GM23338 (cell line): ENCODE results near the gene TMEM44. TPM values are rescaled to one million over a fixed set of nuclear protein-coding genes. Genes with fewer than 3 reads are reported as not detected.

Experiments used
- ATAC-seq: fragments of 200-7000 bp; cut with Tn5 transposase; 3 replicates; pipeline ENCODE4 v1.9.1; 2020
- DNase-seq: peaks from one replicate; pipeline ENCODE4 v3.0.0-alpha.2; 2015; ENCODE audit warnings: low spot score
- H2AFZ ChIP-seq: fragments of 200-600 bp; sonication (generic); 2 replicates; pipeline ENCODE4 v1.8.0; 2016; ENCODE audit warnings: antibody characterized with exemption, mild to moderate bottlenecking, moderate library complexity
- H3F3A ChIP-seq: fragments of 200-600 bp; sonication (generic); replicated peaks from 2 replicates; pipeline ENCODE4 v1.8.0; 2017; ENCODE audit warnings: antibody characterized with exemption, mixed run types, low read depth
- H3K27ac ChIP-seq: fragments of 200-600 bp; sonication (generic); 2 replicates; pipeline ENCODE4 v1.6.1; 2016; ENCODE audit warnings: low read depth
- H3K27me3 ChIP-seq: fragments of 200-600 bp; sonication (generic); 2 replicates; pipeline ENCODE4 v1.8.0; 2016; ENCODE audit warnings: mild to moderate bottlenecking, mixed run types, moderate library complexity; ENCODE audit not compliant: insufficient read depth
- H3K36me3 ChIP-seq: fragments of 200-600 bp; sonication (generic); 2 replicates; pipeline ENCODE4 v1.8.0; 2016; ENCODE audit warnings: mild to moderate bottlenecking; ENCODE audit not compliant: insufficient read depth
- H3K4me1 ChIP-seq: fragments of 200-600 bp; sonication (generic); 2 replicates; pipeline ENCODE4 v1.8.0; 2016; ENCODE audit warnings: mild to moderate bottlenecking, moderate library complexity; ENCODE audit not compliant: insufficient read depth
- H3K4me2 ChIP-seq: fragments of 200-600 bp; sonication (generic); 2 replicates; pipeline ENCODE4 v1.7.1; 2017; ENCODE audit warnings: mixed run types
- H3K4me3 ChIP-seq: fragments of 200-600 bp; sonication (generic); 2 replicates; pipeline ENCODE4 v1.6.1; 2016; ENCODE audit warnings: mixed run types
- H3K79me2 ChIP-seq: fragments of 200-600 bp; sonication (generic); replicated peaks from 2 replicates; pipeline ENCODE4 v1.8.0; 2017; ENCODE audit warnings: mild to moderate bottlenecking; ENCODE audit not compliant: insufficient read depth
- H3K9me2 ChIP-seq: fragments of 200-600 bp; sonication (generic); 2 replicates; pipeline ENCODE4 v1.8.0; 2017; ENCODE audit not compliant: insufficient read depth
- H4K20me1 ChIP-seq: fragments of 200-600 bp; sonication (generic); replicated peaks from 2 replicates; pipeline ENCODE4 v1.8.0; 2017; ENCODE audit warnings: mild to moderate bottlenecking; ENCODE audit not compliant: insufficient read depth
- H3K27ac Mint-ChIP-seq: 2 replicates; pipeline ENCODE4 v1.8.0; 2020; ENCODE audit warnings: inconsistent platforms, mild to moderate bottlenecking, moderate library complexity, mixed read lengths
- H3K27me3 Mint-ChIP-seq: 3 replicates; pipeline ENCODE4 v1.8.0; 2022; ENCODE audit warnings: low read depth, mild to moderate bottlenecking, moderate library complexity, mixed read lengths, inconsistent platforms; ENCODE audit not compliant: insufficient read depth, poor library complexity
- H3K36me3 Mint-ChIP-seq: 3 replicates; pipeline ENCODE4 v1.8.0; 2021; ENCODE audit warnings: low read depth, mild to moderate bottlenecking, inconsistent platforms, moderate library complexity, mixed read lengths
- H3K4me1 Mint-ChIP-seq: 3 replicates; pipeline ENCODE4 v1.8.0; 2020; ENCODE audit warnings: mild to moderate bottlenecking, inconsistent platforms, mixed read lengths
- H3K4me3 Mint-ChIP-seq: 3 replicates; pipeline ENCODE4 v1.8.0; 2021; ENCODE audit warnings: moderate library complexity, mild to moderate bottlenecking, inconsistent platforms, mixed read lengths
- H3K9me3 Mint-ChIP-seq: 3 replicates; pipeline ENCODE4 v1.8.0; 2020; ENCODE audit warnings: moderate library complexity, mild to moderate bottlenecking, inconsistent platforms, mixed read lengths
- CREB1 ChIP-seq: fragments of 250-450 bp; sonication (Bioruptor Pico); IDR thresholded peaks from 2 replicates; pipeline ENCODE4 v1.5.0; 2020; ENCODE audit warnings: low read depth, mild to moderate bottlenecking, moderate library complexity
- EZH2phosphoT487 ChIP-seq: fragments of 200-600 bp; sonication (generic); IDR thresholded peaks from one replicate; pipeline ENCODE4 v1.8.1; 2018; ENCODE audit warnings: antibody characterized with exemption; ENCODE audit not compliant: unreplicated experiment
- JUNB ChIP-seq: IDR thresholded peaks from one replicate; pipeline ENCODE4 v1.6.1; 2016; ENCODE audit warnings: antibody characterized with exemption; ENCODE audit not compliant: unreplicated experiment
- STAT1 ChIP-seq: IDR thresholded peaks from one replicate; pipeline ENCODE4 v1.6.1; 2016; ENCODE audit warnings: antibody characterized with exemption; ENCODE audit not compliant: unreplicated experiment
- ZNF114 ChIP-seq: fragments of 250-450 bp; sonication (Bioruptor Pico); IDR thresholded peaks from 2 replicates; pipeline ENCODE4 v1.5.0; 2020; ENCODE audit warnings: mild to moderate bottlenecking, moderate library complexity
- ZNF331 ChIP-seq: fragments of 250-450 bp; sonication (Bioruptor Pico); IDR thresholded peaks from 2 replicates; pipeline ENCODE4 v1.5.0; 2020; ENCODE audit warnings: low read depth, mild to moderate bottlenecking, moderate library complexity
- ZNF462 ChIP-seq: fragments of 250-450 bp; sonication (Bioruptor Pico); IDR thresholded peaks from 2 replicates; pipeline ENCODE4 v1.5.0; 2020; ENCODE audit warnings: mild to moderate bottlenecking, moderate library complexity
- polyA plus RNA-seq: library from polyadenylated mRNA; unstranded; fragments of >200 nt; fragmentation: Nextera tagmentation; extraction: Ambion mirVana; gene quantifications from 2 replicates; pipeline ENCODE4 v1.2.1, GENCODE V29; 2016
- total RNA-seq: library from RNA; depleted of rRNA; stranded (reverse); fragments of >200 nt; shearing (Covaris generic); gene quantifications from 2 replicates; pipeline ENCODE4 v1.2.3, GENCODE V29; 2014
- TF ChIP-seq, protein P1 (sequence below): IDR thresholded peaks from 2 replicates; pipeline ENCODE4 v1.6.1; 2016; ENCODE audit warnings: antibody characterized with exemption
- TF ChIP-seq, protein P2 (sequence below): IDR thresholded peaks from one replicate; pipeline ENCODE4 v1.6.1; 2018; ENCODE audit warnings: antibody characterized with exemption; ENCODE audit not compliant: unreplicated experiment

The TMEM44 gene
- total and polyA plus RNA-seq, 2 experiments from 2014 or later, result 10.0 to 10.5 TPM

GRCh38 chr3:194606941-194607340 lies 26.3 kb downstream of the TMEM44 start:
- DNase-seq (no peak), ATAC-seq (no peak)
- Mint-ChIP-seq H3K36me3 (peaks cover 12% of the 10 kb centered on the region; the same call in 2 of the 3 replicates), H3K4me3 (no peak overlapping the region), H3K27ac (no peak overlapping the region), H3K27me3 (peaks cover 5% of the 10 kb centered on the region), H3K9me3 (no peaks in the 10 kb centered on the region; the same call in 2 of the 3 replicates), H3K4me1 (peaks cover 3% of the 10 kb centered on the region; the same call in 2 of the 3 replicates)
- H4K20me1 ChIP-seq, result no peaks in the 10 kb centered on the region
- TF ChIP-seq JUNB, result no peak
- TF ChIP-seq STAT1, result no peak
- TF ChIP-seq, protein P1, sequence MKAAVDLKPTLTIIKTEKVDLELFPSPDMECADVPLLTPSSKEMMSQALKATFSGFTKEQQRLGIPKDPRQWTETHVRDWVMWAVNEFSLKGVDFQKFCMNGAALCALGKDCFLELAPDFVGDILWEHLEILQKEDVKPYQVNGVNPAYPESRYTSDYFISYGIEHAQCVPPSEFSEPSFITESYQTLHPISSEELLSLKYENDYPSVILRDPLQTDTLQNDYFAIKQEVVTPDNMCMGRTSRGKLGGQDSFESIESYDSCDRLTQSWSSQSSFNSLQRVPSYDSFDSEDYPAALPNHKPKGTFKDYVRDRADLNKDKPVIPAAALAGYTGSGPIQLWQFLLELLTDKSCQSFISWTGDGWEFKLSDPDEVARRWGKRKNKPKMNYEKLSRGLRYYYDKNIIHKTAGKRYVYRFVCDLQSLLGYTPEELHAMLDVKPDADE, result no peak
- H3K4me2 ChIP-seq, result no peak overlapping the region
- H3K36me3 ChIP-seq, result no peaks in the 10 kb centered on the region
- no peaks in the 10 kb centered on the region for H3F3A ChIP-seq
- no peak overlapping the region for H2AFZ ChIP-seq
- no peaks in the 10 kb centered on the region for H3K9me2 ChIP-seq
- no peaks in the 10 kb centered on the region for H3K27me3 ChIP-seq
- H3K4me1 ChIP-seq, result no peaks in the 10 kb centered on the region
- no peaks in the 10 kb centered on the region for H3K79me2 ChIP-seq
- H3K27ac ChIP-seq, result no peak overlapping the region
- no peak overlapping the region for H3K4me3 ChIP-seq

GRCh38 chr3:194606163-194606562 lies 27.1 kb downstream of the TMEM44 start:
- H3K4me1 ChIP-seq, result no peaks in the 10 kb centered on the region
- no peaks in the 10 kb centered on the region for H3K79me2 ChIP-seq
- Mint-ChIP-seq H3K36me3 (peaks cover 12% of the 10 kb centered on the region; the same call in 2 of the 3 replicates), H3K27me3 (peaks cover 9% of the 10 kb centered on the region), H3K27ac (no peak overlapping the region), H3K4me3 (no peak overlapping the region), H3K4me1 (peaks cover 3% of the 10 kb centered on the region; the same call in 2 of the 3 replicates), H3K9me3 (no peaks in the 10 kb centered on the region; the same call in 2 of the 3 replicates)
- TF ChIP-seq STAT1, result no peak
- TF ChIP-seq ZNF462, result no peak
- no peak for TF ChIP-seq ZNF331 (CRISPR knock-in tag)
- TF ChIP-seq CREB1, result no peak
- TF ChIP-seq, protein P1, result no peak
- TF ChIP-seq EZH2phosphoT487, result no peak
- TF ChIP-seq, protein P2, sequence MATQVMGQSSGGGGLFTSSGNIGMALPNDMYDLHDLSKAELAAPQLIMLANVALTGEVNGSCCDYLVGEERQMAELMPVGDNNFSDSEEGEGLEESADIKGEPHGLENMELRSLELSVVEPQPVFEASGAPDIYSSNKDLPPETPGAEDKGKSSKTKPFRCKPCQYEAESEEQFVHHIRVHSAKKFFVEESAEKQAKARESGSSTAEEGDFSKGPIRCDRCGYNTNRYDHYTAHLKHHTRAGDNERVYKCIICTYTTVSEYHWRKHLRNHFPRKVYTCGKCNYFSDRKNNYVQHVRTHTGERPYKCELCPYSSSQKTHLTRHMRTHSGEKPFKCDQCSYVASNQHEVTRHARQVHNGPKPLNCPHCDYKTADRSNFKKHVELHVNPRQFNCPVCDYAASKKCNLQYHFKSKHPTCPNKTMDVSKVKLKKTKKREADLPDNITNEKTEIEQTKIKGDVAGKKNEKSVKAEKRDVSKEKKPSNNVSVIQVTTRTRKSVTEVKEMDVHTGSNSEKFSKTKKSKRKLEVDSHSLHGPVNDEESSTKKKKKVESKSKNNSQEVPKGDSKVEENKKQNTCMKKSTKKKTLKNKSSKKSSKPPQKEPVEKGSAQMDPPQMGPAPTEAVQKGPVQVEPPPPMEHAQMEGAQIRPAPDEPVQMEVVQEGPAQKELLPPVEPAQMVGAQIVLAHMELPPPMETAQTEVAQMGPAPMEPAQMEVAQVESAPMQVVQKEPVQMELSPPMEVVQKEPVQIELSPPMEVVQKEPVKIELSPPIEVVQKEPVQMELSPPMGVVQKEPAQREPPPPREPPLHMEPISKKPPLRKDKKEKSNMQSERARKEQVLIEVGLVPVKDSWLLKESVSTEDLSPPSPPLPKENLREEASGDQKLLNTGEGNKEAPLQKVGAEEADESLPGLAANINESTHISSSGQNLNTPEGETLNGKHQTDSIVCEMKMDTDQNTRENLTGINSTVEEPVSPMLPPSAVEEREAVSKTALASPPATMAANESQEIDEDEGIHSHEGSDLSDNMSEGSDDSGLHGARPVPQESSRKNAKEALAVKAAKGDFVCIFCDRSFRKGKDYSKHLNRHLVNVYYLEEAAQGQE, result no peak
- TF ChIP-seq JUNB, result no peak
- no peak for TF ChIP-seq ZNF114 (CRISPR knock-in tag)
- ATAC-seq, result no peak
- H3K27ac ChIP-seq, result no peak overlapping the region
- H4K20me1 ChIP-seq, result no peaks in the 10 kb centered on the region
- H3K4me3 ChIP-seq, result no peak overlapping the region
- H2AFZ ChIP-seq, result no peak overlapping the region
- no peaks in the 10 kb centered on the region for H3K9me2 ChIP-seq
- H3F3A ChIP-seq, result no peaks in the 10 kb centered on the region
- no peak overlapping the region for H3K4me2 ChIP-seq
- DNase-seq, result no peak
- no peaks in the 10 kb centered on the region for H3K27me3 ChIP-seq
- H3K36me3 ChIP-seq, result no peaks in the 10 kb centered on the region
